Measurements from ENCODE around the gene DNAAF1. TPM values are rescaled to one million over a fixed set of nuclear protein-coding genes. Genes with fewer than 3 reads are reported as not detected.

The DNAAF1 gene
- total and polyA plus RNA-seq, 2 of the 8 experiments (the other 6 are each of a cell fraction or from before 2014, with no cell fraction given), result 0.09 to 0.15 TPM

GRCh38 chr16:84165746-84166145 lies 20.6 kb downstream of the DNAAF1 start (continued):
- TF ChIP-seq CHD7 (IDR thresholded peaks at IDR 0.05; ENCODE audit: insufficient replicate concordance, low read length) (no peak), GABPA (IDR thresholded peaks at IDR 0.05; ENCODE audit: borderline replicate concordance, insufficient read depth, low read length) (no peak), KDM4A (IDR thresholded peaks at IDR 0.05; ENCODE audit: low read depth, low read length, severe bottlenecking) (no peak), NRF1 (IDR thresholded peaks at IDR 0.05; ENCODE audit: low read depth, low read length) (no peak), ATF2 (IDR thresholded peaks at IDR 0.05; ENCODE audit: low read length) (no peak), JUN (IDR thresholded peaks at IDR 0.05; ENCODE audit: low read depth, low read length) (no peak)

Measured in H1 (cell line).